ENCODE measurements around the gene NCAPD2. TPM values are rescaled to one million over a fixed set of nuclear protein-coding genes. Genes with fewer than 3 reads are reported as not detected.
"Not testable (repeated sequence)": the region's sequence is repeated elsewhere in the genome, so short reads cannot be mapped to it uniquely, and the experiment has no call there.

The NCAPD2 gene
- polyA plus RNA-seq, 1 of the 3 experiments (the other 2 are of a cell fraction) = 46.9 TPM

DNA sequence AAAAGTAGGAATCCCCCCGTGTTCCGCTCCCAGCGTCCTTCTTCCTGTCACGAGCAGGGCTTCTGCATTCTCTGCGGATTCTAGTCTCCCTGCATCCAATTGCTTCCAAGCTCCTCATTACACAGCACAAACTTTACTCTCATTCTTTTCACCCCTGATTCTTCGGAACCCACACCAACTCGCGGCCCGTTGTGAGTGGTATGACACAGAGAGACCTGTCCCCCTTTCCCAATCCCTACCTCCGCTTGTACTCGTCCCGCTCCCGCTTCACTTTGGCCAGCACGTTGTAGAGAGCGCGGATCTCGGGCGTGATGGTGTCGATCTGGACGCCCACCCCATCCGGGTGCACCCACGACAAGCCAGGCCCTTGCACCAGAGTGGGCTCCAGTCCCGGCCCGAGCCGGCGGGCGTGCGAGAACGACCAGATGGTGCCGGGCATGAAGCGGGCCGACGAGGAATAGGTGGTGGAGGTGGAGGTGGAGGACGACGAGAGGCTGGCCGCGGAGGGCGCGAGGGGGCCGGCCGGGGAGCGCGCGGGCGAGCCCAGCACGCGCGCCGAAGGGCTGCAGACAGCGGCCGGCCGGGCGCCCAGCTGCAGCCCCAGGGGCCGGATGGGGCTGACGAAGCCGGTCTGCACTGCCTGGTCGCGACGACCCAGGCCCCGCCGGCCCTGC, 61.3 kb downstream of the NCAPD2 start:
- Histone ChIP-seq H3K9ac (peak overlapping the region; percentile 70; the same call in 1 of the 2 replicates), H3K4me1 (ENCODE audit: control insufficient read depth in 1 of 2, insufficient read depth in 2 of 2, low read depth in 1 of 2, low read length in 1 of 2) (peaks cover 33 to 36% of the 10 kb centered on the region in 2 experiments), H3K27ac (ENCODE audit: low read depth in 2 of 2, low read length in 1 of 2) (peak overlapping the region; percentile 70 to 93; a peak in 3 of 4 replicates), H3K9me3 (no peaks in the 10 kb centered on the region), H2AFZ (ENCODE audit: low read depth) (no peak overlapping the region), H3K36me3 (replicated peaks in 1 of 2; ENCODE audit: control insufficient read depth in 1 of 2, insufficient read depth in 2 of 2, low read length in 1 of 2) (peaks cover 20 to 21% of the 10 kb centered on the region in 2 experiments), H3F3A (replicated peaks; ENCODE audit: insufficient read depth) (peaks cover 61% of the 10 kb centered on the region), H4K20me1 (ENCODE audit: insufficient read depth) (peaks cover 9% of the 10 kb centered on the region; the same call in 1 of the 2 replicates), H3K27me3 (ENCODE audit: insufficient read depth) (no peaks in the 10 kb centered on the region), H3K79me2 (ENCODE audit: insufficient read depth) (peaks cover 69% of the 10 kb centered on the region), H3K9me2 (no peaks in the 10 kb centered on the region), H3K4me2 (peak overlapping the region; percentile 89), H3K4me3 (ENCODE audit: low read depth in 2 of 2, low read length in 1 of 2) (peak overlapping the region; percentile 79 to 85)
- peak; percentile 77 for DNase-seq
- TF ChIP-seq MXI1 (IDR thresholded peaks at IDR 0.05; ENCODE audit: low read depth, low read length) = peak; percentile 48; the same call in 1 of the 2 replicates
- TF ChIP-seq NFIC (IDR thresholded peaks at IDR 0.05; ENCODE audit: borderline replicate concordance) = no peak
- 31% methylated on average over 36 of the region's 61 CpGs for WGBS (ENCODE audit: low lambda C conversion rate)
- POLR2A ChIA-PET = interaction anchor here (1.0 to 6.1 kb wide), 5 partner anchors 9 to 62 kb away, joined by 3 to 73 read pairs (median 6); partner anchors contain the start of genes GAPDH, MRPL51 and NOP2
- CTCF ChIA-PET = interaction anchor here (0.6 to 14.7 kb wide), 19 partner anchors 9 to 278 kb away, joined by 3 to 228 read pairs (median 5); partner anchors contain the start of genes GAPDH and ZNF384

DNA sequence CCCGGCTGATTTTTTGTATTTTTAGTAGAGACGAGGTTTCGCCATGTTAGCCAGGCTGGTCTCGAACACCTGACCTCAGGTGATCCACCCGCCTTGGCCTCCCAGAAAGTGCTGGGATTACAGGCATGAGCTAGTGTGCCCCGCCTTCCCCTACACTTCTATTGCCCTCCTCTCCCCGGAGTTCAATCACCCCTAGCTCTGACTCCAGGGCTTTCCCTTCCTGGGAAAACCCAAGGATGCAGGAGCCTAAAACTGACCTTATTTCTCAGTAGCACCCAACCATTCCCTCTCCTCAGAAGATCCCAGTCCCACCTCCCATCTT, 62.6 kb downstream of the NCAPD2 start:
- peaks cover 56% of the 10 kb centered on the region for H3K79me2 ChIP-seq (ENCODE audit: insufficient read depth)
- not testable (repeated sequence) for DNase-seq; H3K9me2 ChIP-seq; H4K20me1 ChIP-seq (ENCODE audit: insufficient read depth); H3K9me3 ChIP-seq; H2AFZ ChIP-seq (ENCODE audit: low read depth); H3K9ac ChIP-seq; H3K27me3 ChIP-seq (ENCODE audit: insufficient read depth)
- 0 out of 4 replicates have a peak overlapping the region, but pooled peaks of 1 of the 2 experiments have one; percentile 85 for H3K4me3 ChIP-seq (ENCODE audit: low read depth in 2 of 2, low read length in 1 of 2)
- peak overlapping the region; percentile 89; the same call in 1 of the 2 replicates for H3K4me2 ChIP-seq
- peaks cover 33 to 34% of the 10 kb centered on the region in 2 experiments for H3K36me3 ChIP-seq (replicated peaks in 1 of 2; ENCODE audit: control insufficient read depth in 1 of 2, insufficient read depth in 2 of 2, low read length in 1 of 2)
- peaks cover 20 to 34% of the 10 kb centered on the region in 2 experiments for H3K4me1 ChIP-seq (ENCODE audit: control insufficient read depth in 1 of 2, insufficient read depth in 2 of 2, low read depth in 1 of 2, low read length in 1 of 2)
- POLR2A ChIA-PET = interaction anchor here (0.5 to 1.9 kb wide), 3 partner anchors 12 to 22 kb away, joined by 3 to 6 read pairs (median 6); partner anchors contain the start of genes GAPDH and NOP2
- peaks cover 62% of the 10 kb centered on the region for H3F3A ChIP-seq (replicated peaks; ENCODE audit: insufficient read depth)
- CTCF ChIA-PET = interaction anchor here (2.5 to 14.7 kb wide), 2 partner anchors 12 to 18 kb away, joined by 12 to 228 read pairs; partner anchors contain the start of genes GAPDH and NOP2
- WGBS (ENCODE audit: low lambda C conversion rate) = 82% methylated on average over 7 of the region's 7 CpGs
- peak overlapping the region in 1 of 2 experiments; percentile 43; a peak in 1 of 4 replicates for H3K27ac ChIP-seq (ENCODE audit: low read depth in 2 of 2, low read length in 1 of 2)

DNA sequence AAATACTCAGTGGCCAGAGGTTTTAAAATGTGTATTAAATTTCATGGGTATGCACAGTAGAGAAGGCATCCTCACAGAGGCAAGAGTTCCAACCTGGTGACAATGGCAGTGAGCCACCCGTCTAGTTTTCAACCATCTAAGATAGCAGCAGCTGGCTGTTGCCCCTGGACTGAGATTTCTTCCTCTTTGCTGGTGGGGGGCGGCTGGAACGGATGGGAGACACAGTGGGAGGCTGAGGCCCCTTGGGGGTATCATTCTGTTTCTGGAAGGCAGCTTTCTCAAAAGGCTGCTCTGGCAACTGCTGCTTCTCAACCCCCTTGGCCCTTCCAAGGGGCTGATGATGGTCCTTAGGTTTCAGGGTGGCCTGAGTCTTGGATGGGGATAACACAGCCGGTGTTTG, 63.0 kb downstream of the NCAPD2 start:
- Histone ChIP-seq H3K9me3 (no peaks in the 10 kb centered on the region), H2AFZ (ENCODE audit: low read depth) (no peak overlapping the region), H3K4me3 (ENCODE audit: low read depth in 2 of 2, low read length in 1 of 2) (no peak overlapping the region), H4K20me1 (ENCODE audit: insufficient read depth) (peaks cover 9% of the 10 kb centered on the region; the same call in 1 of the 2 replicates), H3K27ac (ENCODE audit: low read depth in 2 of 2, low read length in 1 of 2) (no peak overlapping the region; a peak in 1 of 4 replicates), H3K9me2 (no peaks in the 10 kb centered on the region), H3K4me2 (no peak overlapping the region), H3K4me1 (ENCODE audit: control insufficient read depth in 1 of 2, insufficient read depth in 2 of 2, low read depth in 1 of 2, low read length in 1 of 2) (peaks cover 16 to 30% of the 10 kb centered on the region in 2 experiments), H3K36me3 (replicated peaks in 1 of 2; ENCODE audit: control insufficient read depth in 1 of 2, insufficient read depth in 2 of 2, low read length in 1 of 2) (peaks cover 37% of the 10 kb centered on the region in 2 experiments), H3K79me2 (ENCODE audit: insufficient read depth) (peaks cover 52% of the 10 kb centered on the region), H3F3A (replicated peaks; ENCODE audit: insufficient read depth) (peaks cover 59% of the 10 kb centered on the region), H3K27me3 (ENCODE audit: insufficient read depth) (no peaks in the 10 kb centered on the region), H3K9ac (no peak overlapping the region)
- TF ChIP-seq, protein P1, sequence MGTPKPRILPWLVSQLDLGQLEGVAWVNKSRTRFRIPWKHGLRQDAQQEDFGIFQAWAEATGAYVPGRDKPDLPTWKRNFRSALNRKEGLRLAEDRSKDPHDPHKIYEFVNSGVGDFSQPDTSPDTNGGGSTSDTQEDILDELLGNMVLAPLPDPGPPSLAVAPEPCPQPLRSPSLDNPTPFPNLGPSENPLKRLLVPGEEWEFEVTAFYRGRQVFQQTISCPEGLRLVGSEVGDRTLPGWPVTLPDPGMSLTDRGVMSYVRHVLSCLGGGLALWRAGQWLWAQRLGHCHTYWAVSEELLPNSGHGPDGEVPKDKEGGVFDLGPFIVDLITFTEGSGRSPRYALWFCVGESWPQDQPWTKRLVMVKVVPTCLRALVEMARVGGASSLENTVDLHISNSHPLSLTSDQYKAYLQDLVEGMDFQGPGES (IDR thresholded peaks at IDR 0.05; ENCODE audit: low read depth, low read length) = no peak
- 67% methylated on average over 1 of the region's 4 CpGs for WGBS (ENCODE audit: low lambda C conversion rate)
- DNase-seq = no peak
- ChIA-PET POLR2A (interaction anchor here (0.5 to 1.9 kb wide), 3 partner anchors 11 to 23 kb away, joined by 3 to 6 read pairs (median 6); partner anchors contain the start of genes GAPDH and NOP2), CTCF (interaction anchor here (1.1 to 14.7 kb wide), 5 partner anchors 9 to 25 kb away, joined by 3 to 228 read pairs (median 12); partner anchors contain the start of genes GAPDH and NOP2)
